ENCODE results near the gene FBXW8.

The FBXW8 gene

GRCh38 chr12:116910645-116911451 is at the start of gene FBXW8:
Gene FBXW8, plus strand, starts transcription at chr12:116910950. Its CDS starts 88 bp downstream, at chr12:116911038.
- peak; percentile 42 for DNase-seq (ENCODE audit: low read depth)

- DNase-seq (ENCODE audit: low read depth) = no peak
Measured at GRCh38 chr12:116861320-116861719, 49.4 kb upstream of the FBXW8 start.

- no peak for DNase-seq (ENCODE audit: low read depth)
Measured at GRCh38 chr12:116862167-116862566, 48.6 kb upstream of the FBXW8 start.

GRCh38 chr12:116863275-116863767 is 47.4 kb upstream of the FBXW8 start:
- DNase-seq (ENCODE audit: low read depth) = no peak

GRCh38 chr12:116864371-116865160 is 46.2 kb upstream of the FBXW8 start:
- DNase-seq (ENCODE audit: low read depth) = no peak

GRCh38 chr12:116867523-116867922 is 43.2 kb upstream of the FBXW8 start:
- no peak for DNase-seq (ENCODE audit: low read depth)

- DNase-seq (ENCODE audit: low read depth) = no peak
Measured at GRCh38 chr12:116870306-116870705, 40.4 kb upstream of the FBXW8 start.

GRCh38 chr12:116874324-116874995 is 36.3 kb upstream of the FBXW8 start:
- no peak for DNase-seq (ENCODE audit: low read depth)

GRCh38 chr12:116876151-116876869 is 34.4 kb upstream of the FBXW8 start:
- DNase-seq (ENCODE audit: low read depth) = no peak

GRCh38 chr12:116878567-116879508 is 31.9 kb upstream of the FBXW8 start:
- no peak for DNase-seq (ENCODE audit: low read depth)

- no peak for DNase-seq (ENCODE audit: low read depth)
Measured at GRCh38 chr12:116879509-116880212, 31.1 kb upstream of the FBXW8 start.

- no peak for DNase-seq (ENCODE audit: low read depth)
Measured at GRCh38 chr12:116880213-116880816, 30.4 kb upstream of the FBXW8 start.

GRCh38 chr12:116880817-116881324 is 29.9 kb upstream of the FBXW8 start:
- DNase-seq (ENCODE audit: low read depth) = no peak

GRCh38 chr12:116881325-116881876 is 29.3 kb upstream of the FBXW8 start, which contains the start of gene HRK:
Gene HRK, minus strand, starts transcription at chr12:116881441. Its CDS starts 134 bp downstream, at chr12:116881307.
- DNase-seq (ENCODE audit: low read depth) = no peak

- DNase-seq (ENCODE audit: low read depth) = no peak
Measured at GRCh38 chr12:116881877-116882507, 28.8 kb upstream of the FBXW8 start.

- no peak for DNase-seq (ENCODE audit: low read depth)
Measured at GRCh38 chr12:116882742-116883141, 28.0 kb upstream of the FBXW8 start.

GRCh38 chr12:116884871-116885270 is 25.9 kb upstream of the FBXW8 start:
- no peak for DNase-seq (ENCODE audit: low read depth)

GRCh38 chr12:116885491-116885890 is 25.3 kb upstream of the FBXW8 start:
- DNase-seq (ENCODE audit: low read depth) = no peak
